ENCODE results near the gene MAB21L4.

- TF ChIP-seq YY1 (IDR thresholded peaks at IDR 0.05; ENCODE audit: insufficient read depth, insufficient read length) (no peak), ZNF274 (IDR thresholded peaks at IDR 0.05; ENCODE audit: low read depth, low read length) (no peak), SUZ12 (IDR thresholded peaks at IDR 0.05; ENCODE audit: extremely low read depth, insufficient read depth, insufficient read length) (no peak)
These were observed 8.5 kb upstream of the MAB21L4 start for GRCh38 chr2:240904216-240905175.
